Endothelial cell of umbilical vein (primary cell): ENCODE results near the gene SPRY4. TPM values are rescaled to one million over a fixed set of nuclear protein-coding genes. Genes with fewer than 3 reads are reported as not detected.

ENCODE experiments used
- BruUV-seq: library from RNA; stranded (reverse); fragments of 400-500 nt; replicated peaks from 2 replicates; lab custom pipeline; 2021; lab: Mats Ljungman, UMichigan
- CTCF ChIA-PET: fragments of 300-600, 350-600 bp; sonication (Branson Sonifier 250); formaldehyde crosslinking; loops from one replicate; lab custom pipeline; 2021; ENCODE audit warnings: antibody characterized with exemption, inconsistent platforms; lab: Charles Lee
- POLR2A ChIA-PET: fragments of 300-600, 350-600 bp; sonication (Branson Sonifier 250); formaldehyde crosslinking; loops from one replicate; lab custom pipeline; 2021; ENCODE audit warnings: antibody characterized with exemption, inconsistent platforms; lab: Charles Lee
- DNase-seq: peaks from one replicate; pipeline ENCODE4 v3.0.0-alpha.2; 2011; ENCODE audit warnings: low read depth, low spot score
- FAIRE-seq: peaks from 2 replicates; lab custom pipeline; 2011; peaks lifted over from hg19 to GRCh38; lab: Jason Lieb, UNC
- H2AFZ ChIP-seq: 2 replicates; pipeline ENCODE4 v1.6.0; 2012; ENCODE audit warnings: low read depth, low read length, control low read depth, inconsistent platforms
- H3K27ac ChIP-seq: 2 replicates; pipeline ENCODE4 v1.5.1; 2011; ENCODE audit warnings: low read depth, mild to moderate bottlenecking, control low read depth, low read length, moderate library complexity; ENCODE audit not compliant: insufficient read depth
- H3K27me3 ChIP-seq, 2 experiments: 2 replicates each; pipeline versions ENCODE4 v1.6.0 to v1.6.1; 2011; ENCODE audit warnings: low read length in 2 of 2, mixed read lengths in 1 of 2; ENCODE audit not compliant: control insufficient read depth in 2 of 2, insufficient read depth in 2 of 2
- H3K36me3 ChIP-seq, 2 experiments: 2 replicates in 1 of 2; 3 replicates in 1 of 2; pipeline ENCODE4 v1.5.1; 2011; ENCODE audit warnings: low read length in 2 of 2, mild to moderate bottlenecking in 1 of 2, moderate library complexity in 1 of 2; ENCODE audit not compliant: control insufficient read depth in 2 of 2, insufficient read depth in 2 of 2; ENCODE audit errors: extremely low read depth in 1 of 2
- H3K4me1 ChIP-seq: 3 replicates; pipeline ENCODE4 v1.5.1; 2011; ENCODE audit warnings: mild to moderate bottlenecking, low read length; ENCODE audit not compliant: control insufficient read depth, insufficient read depth; ENCODE audit errors: extremely low read depth
- H3K4me2 ChIP-seq: 2 replicates; pipeline ENCODE4 v1.6.1; 2011; ENCODE audit warnings: low read length, control low read depth, mixed read lengths; ENCODE audit not compliant: insufficient read depth
- H3K4me3 ChIP-seq, 3 experiments: fragments of 200-600 bp in 1 of 3; sonication (generic), shearing (Covaris generic) in 1 of 3; replicated peaks in 1 of 3; 2 replicates each; pipeline ENCODE4 v1.5.1; 2011 to 2016; ENCODE audit warnings: control low read depth in 3 of 3, low read length in 3 of 3, mild to moderate bottlenecking in 2 of 3, inconsistent platforms in 1 of 3, low read depth in 1 of 3, moderate library complexity in 1 of 3; ENCODE audit not compliant: insufficient read depth in 1 of 3
- H3K79me2 ChIP-seq: 2 replicates; pipeline ENCODE4 v1.6.0; 2012; ENCODE audit warnings: low read length, inconsistent platforms; ENCODE audit not compliant: control insufficient read depth, insufficient read depth
- H3K9ac ChIP-seq: replicated peaks from 2 replicates; pipeline ENCODE3; 2011; ENCODE audit warnings: low read length, control low read depth; ENCODE audit not compliant: insufficient read depth; ENCODE audit errors: extremely low read depth
- H3K9me1 ChIP-seq: replicated peaks from 3 replicates; pipeline ENCODE4 v1.6.0; 2011; ENCODE audit warnings: mild to moderate bottlenecking, low read length; ENCODE audit not compliant: control insufficient read depth, insufficient read depth; ENCODE audit errors: extremely low read depth
- H3K9me3 ChIP-seq: replicated peaks from 2 replicates; pipeline ENCODE4 v1.5.1; 2012; ENCODE audit warnings: low read length, inconsistent platforms; ENCODE audit not compliant: control insufficient read depth, insufficient read depth
- H4K20me1 ChIP-seq: replicated peaks from 2 replicates; pipeline ENCODE3; 2011; ENCODE audit warnings: mild to moderate bottlenecking, low read length; ENCODE audit not compliant: control insufficient read depth, insufficient read depth; ENCODE audit errors: extremely low read depth
- EZH2 ChIP-seq: IDR thresholded peaks from 2 replicates; pipeline ENCODE4 v1.6.1; 2012; ENCODE audit warnings: borderline replicate concordance, low read depth, mild to moderate bottlenecking, moderate library complexity, low read length, inconsistent platforms; ENCODE audit not compliant: severe bottlenecking
- FOS ChIP-seq: IDR thresholded peaks from 2 replicates; pipeline ENCODE4 v1.6.1; 2011; ENCODE audit warnings: mild to moderate bottlenecking, low read length, moderate library complexity, borderline replicate concordance; ENCODE audit not compliant: insufficient read depth
- GATA2 ChIP-seq: IDR thresholded peaks from 2 replicates; pipeline ENCODE4 v1.7.0; 2011; ENCODE audit warnings: low read depth, mild to moderate bottlenecking, moderate library complexity, mixed read lengths, low read length; ENCODE audit not compliant: insufficient read length, insufficient read depth
- JUN ChIP-seq: IDR thresholded peaks from 2 replicates; pipeline ENCODE4 v1.6.1; 2011; ENCODE audit warnings: borderline replicate concordance, low read depth; ENCODE audit not compliant: insufficient read length, insufficient read depth
- MYC ChIP-seq: IDR thresholded peaks from one replicate; pipeline ENCODE4 v1.6.1; 2011; ENCODE audit warnings: mild to moderate bottlenecking, low read depth, low read length
- POLR2A ChIP-seq: IDR thresholded peaks from 2 replicates; pipeline ENCODE4 v1.6.1; 2012; ENCODE audit warnings: low read depth, mild to moderate bottlenecking, control low read depth, low read length
- POLR2AphosphoS5 ChIP-seq: IDR thresholded peaks from 2 replicates; pipeline ENCODE4 v1.6.1; 2012; ENCODE audit warnings: low read depth, mild to moderate bottlenecking, control low read depth, low read length, moderate library complexity; ENCODE audit not compliant: insufficient read depth
- dilution Hi-C: fragments of 300-500 bp; cut with MboI; formaldehyde crosslinking; loops from one replicate; pipeline ENCODE4 v1.15.0; 2019; ENCODE audit warnings: low sequenced_read_pairs; ENCODE audit not compliant: extremely low pct_ligation_motif_present
- intact Hi-C: fragments of 100-400 bp; cut with micrococcal nuclease; formaldehyde crosslinking; loops from one replicate; pipeline ENCODE4 v1.10.0; 2022
- polyA plus RNA-seq, 4 experiments: library from polyadenylated mRNA; depleted of rRNA in 3 of 4; stranded (reverse) in 3 of 4; unstranded in 1 of 4; fragments of >200 nt; gene quantifications; 2 replicates each; pipeline versions ENCODE4 v1.2.1 to v1.2.3, GENCODE V29; 2011 to 2012; ENCODE audit warnings: missing spikeins in 1 of 4
- total RNA-seq: library from RNA; stranded (reverse); gene quantifications from 2 replicates; pipeline ENCODE4 v1.2.3, GENCODE V29; 2021
- TF ChIP-seq, protein P1 (sequence below): IDR thresholded peaks from 2 replicates; pipeline ENCODE4 v1.6.1; 2011; ENCODE audit not compliant: insufficient read depth, insufficient read length
- TF ChIP-seq, protein P2 (sequence below), 2 donors: IDR thresholded peaks; 1 replicate in 1 of 2; 2 replicates in 1 of 2; pipeline ENCODE4 v1.5.1; 2011; ENCODE audit warnings: low read length in 2 of 2, mild to moderate bottlenecking in 2 of 2, moderate library complexity in 2 of 2, control low read depth in 1 of 2, inconsistent platforms in 1 of 2, low read depth in 1 of 2; ENCODE audit not compliant: insufficient read depth in 1 of 2; ENCODE audit errors: extremely low read depth in 1 of 2

Gene SPRY4
- total and polyA plus RNA-seq, 2 donors (not counting 3 experiments of a cell fraction or from before 2014, with no cell fraction given), result 9.3 to 33.9 TPM

DNA sequence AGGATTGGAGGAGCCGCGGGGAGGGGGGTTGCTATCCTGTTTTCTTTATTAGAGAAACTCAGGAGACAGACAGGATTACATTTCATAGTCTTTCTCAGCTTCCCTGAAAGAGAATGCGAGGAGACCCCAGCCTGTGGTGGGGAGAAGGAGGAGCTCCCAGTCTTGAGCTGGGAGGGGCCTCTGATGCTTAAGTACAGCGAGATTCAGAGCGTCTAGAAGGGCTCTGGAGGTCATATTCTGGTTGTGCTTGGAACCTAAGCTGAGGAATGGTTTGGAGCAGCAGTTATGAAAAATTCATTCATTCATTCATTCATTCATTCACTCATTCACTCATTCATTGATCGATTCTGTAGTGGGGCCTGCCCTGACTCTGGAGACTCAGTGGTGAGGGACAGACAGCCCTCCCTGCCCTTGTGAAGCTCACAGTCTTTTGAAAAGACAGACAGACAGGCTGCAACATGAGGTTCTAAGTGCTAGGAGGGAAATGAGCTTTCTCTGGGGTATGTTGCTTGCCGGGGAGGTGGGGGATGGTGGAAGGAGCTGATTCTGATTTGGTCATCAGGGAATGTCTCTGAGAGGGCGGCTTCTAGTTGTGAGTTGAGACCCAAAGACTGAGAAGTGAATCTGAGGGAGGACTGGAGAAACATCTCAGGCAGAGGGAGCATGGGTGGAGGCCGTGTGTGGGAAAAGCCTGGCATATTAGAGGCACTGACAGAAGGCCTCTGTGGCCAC is 2.5 kb upstream of the SPRY4 start:
- dilution Hi-C loops (no loop called here), intact Hi-C loops (loop anchor here (10.0 kb wide), 1 partner anchor 312 kb away; the partner anchor contains the start of gene GNPDA1)
- Histone ChIP-seq H3K27me3 (no peaks in the 10 kb centered on the region), H3K4me3 (no peak overlapping the region), H3K36me3 (no peaks in the 10 kb centered on the region), H3K9me3 (no peaks in the 10 kb centered on the region), H3K4me2 (no peak overlapping the region), H3K27ac (no peak overlapping the region), H4K20me1 (no peaks in the 10 kb centered on the region), H2AFZ (no peak overlapping the region), H3K9me1 (no peaks in the 10 kb centered on the region), H3K79me2 (peaks cover 33% of the 10 kb centered on the region), H3K4me1 (peaks cover 28% of the 10 kb centered on the region), H3K9ac (no peak overlapping the region)
- FAIRE-seq (no peak), DNase-seq (no peak)
- TF ChIP-seq, protein P1, sequence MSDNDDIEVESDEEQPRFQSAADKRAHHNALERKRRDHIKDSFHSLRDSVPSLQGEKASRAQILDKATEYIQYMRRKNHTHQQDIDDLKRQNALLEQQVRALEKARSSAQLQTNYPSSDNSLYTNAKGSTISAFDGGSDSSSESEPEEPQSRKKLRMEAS, result no peak
- TF ChIP-seq FOS (no peak), GATA2 (no peak), EZH2 (no peak), JUN (no peak), POLR2AphosphoS5 (no peak), MYC (no peak), POLR2A (no peak)
- TF ChIP-seq, protein P2, sequence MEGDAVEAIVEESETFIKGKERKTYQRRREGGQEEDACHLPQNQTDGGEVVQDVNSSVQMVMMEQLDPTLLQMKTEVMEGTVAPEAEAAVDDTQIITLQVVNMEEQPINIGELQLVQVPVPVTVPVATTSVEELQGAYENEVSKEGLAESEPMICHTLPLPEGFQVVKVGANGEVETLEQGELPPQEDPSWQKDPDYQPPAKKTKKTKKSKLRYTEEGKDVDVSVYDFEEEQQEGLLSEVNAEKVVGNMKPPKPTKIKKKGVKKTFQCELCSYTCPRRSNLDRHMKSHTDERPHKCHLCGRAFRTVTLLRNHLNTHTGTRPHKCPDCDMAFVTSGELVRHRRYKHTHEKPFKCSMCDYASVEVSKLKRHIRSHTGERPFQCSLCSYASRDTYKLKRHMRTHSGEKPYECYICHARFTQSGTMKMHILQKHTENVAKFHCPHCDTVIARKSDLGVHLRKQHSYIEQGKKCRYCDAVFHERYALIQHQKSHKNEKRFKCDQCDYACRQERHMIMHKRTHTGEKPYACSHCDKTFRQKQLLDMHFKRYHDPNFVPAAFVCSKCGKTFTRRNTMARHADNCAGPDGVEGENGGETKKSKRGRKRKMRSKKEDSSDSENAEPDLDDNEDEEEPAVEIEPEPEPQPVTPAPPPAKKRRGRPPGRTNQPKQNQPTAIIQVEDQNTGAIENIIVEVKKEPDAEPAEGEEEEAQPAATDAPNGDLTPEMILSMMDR (IDR thresholded peaks at IDR 0.05; ENCODE audit: extremely low read depth in 1 of 2, insufficient read depth in 1 of 2, low read depth in 1 of 2, low read length in 2 of 2), result no peak
- ChIA-PET CTCF (interaction anchor here (1.2 to 8.8 kb wide), 5 partner anchors 21 to 219 kb away, joined by 3 to 128 read pairs (median 3); no protein-coding TSS in a partner anchor), POLR2A (no interaction called here)
- BruUV-seq, result no TSS peak
